GM12864 (cell line): ENCODE data around the gene ADARB1.

Experiments
- DNase-seq: peaks from one replicate; pipeline ENCODE4 v3.0.0-alpha.2; 2011; ENCODE audit warnings: low read depth
- H3K4me3 ChIP-seq: 2 replicates; pipeline ENCODE4 v1.5.1; 2011; ENCODE audit warnings: mild to moderate bottlenecking, low read depth, low read length, control low read depth
- TF ChIP-seq, protein P1 (sequence below): IDR thresholded peaks from 2 replicates; pipeline ENCODE4 v1.5.1; 2011; ENCODE audit warnings: low read depth, mild to moderate bottlenecking, moderate library complexity, low read length, control low read depth, inconsistent platforms; ENCODE audit errors: missing control alignments

ADARB1 gene

DNA sequence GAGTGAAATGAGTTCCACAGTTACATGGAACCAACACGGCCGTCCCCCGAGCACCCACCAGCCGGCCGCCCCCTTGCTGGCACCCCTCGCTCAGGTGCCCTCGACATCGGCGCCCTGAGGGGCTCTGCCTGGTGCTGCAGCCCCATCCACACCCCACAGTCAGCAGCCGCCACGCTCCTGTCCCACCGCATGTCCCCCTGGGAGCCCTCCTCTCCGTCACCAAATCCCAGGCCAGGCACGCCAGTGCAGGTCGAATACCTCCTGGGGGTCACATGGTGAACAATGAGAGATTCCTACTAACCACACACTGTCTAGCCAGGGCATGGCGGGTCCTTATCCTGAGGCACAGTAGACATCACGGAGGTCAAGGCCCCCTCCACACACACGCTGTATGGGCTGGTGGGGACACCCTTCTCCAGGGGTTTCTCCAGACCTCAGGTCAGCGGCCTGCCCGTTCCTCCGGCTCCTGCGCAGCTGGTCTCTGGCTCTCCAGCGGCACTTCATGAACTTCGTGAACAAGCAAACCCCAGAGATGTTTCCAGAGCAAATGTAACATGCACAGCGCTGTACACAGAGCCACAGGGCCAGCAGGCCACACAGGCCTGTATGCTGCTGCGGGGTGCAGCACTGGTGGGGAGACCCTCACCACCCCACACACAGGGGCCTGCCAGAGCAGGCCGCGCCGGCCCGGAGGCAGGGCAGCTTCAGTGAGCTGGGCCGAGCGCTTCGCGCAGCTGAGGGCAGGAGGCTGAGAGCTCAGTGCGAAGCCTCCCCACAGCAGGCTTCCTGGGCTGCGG lies 191.5 kb downstream of the ADARB1 start:
- no peak overlapping the region for H3K4me3 ChIP-seq
- DNase-seq = no peak
- TF ChIP-seq, protein P1, sequence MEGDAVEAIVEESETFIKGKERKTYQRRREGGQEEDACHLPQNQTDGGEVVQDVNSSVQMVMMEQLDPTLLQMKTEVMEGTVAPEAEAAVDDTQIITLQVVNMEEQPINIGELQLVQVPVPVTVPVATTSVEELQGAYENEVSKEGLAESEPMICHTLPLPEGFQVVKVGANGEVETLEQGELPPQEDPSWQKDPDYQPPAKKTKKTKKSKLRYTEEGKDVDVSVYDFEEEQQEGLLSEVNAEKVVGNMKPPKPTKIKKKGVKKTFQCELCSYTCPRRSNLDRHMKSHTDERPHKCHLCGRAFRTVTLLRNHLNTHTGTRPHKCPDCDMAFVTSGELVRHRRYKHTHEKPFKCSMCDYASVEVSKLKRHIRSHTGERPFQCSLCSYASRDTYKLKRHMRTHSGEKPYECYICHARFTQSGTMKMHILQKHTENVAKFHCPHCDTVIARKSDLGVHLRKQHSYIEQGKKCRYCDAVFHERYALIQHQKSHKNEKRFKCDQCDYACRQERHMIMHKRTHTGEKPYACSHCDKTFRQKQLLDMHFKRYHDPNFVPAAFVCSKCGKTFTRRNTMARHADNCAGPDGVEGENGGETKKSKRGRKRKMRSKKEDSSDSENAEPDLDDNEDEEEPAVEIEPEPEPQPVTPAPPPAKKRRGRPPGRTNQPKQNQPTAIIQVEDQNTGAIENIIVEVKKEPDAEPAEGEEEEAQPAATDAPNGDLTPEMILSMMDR = no peak

DNA sequence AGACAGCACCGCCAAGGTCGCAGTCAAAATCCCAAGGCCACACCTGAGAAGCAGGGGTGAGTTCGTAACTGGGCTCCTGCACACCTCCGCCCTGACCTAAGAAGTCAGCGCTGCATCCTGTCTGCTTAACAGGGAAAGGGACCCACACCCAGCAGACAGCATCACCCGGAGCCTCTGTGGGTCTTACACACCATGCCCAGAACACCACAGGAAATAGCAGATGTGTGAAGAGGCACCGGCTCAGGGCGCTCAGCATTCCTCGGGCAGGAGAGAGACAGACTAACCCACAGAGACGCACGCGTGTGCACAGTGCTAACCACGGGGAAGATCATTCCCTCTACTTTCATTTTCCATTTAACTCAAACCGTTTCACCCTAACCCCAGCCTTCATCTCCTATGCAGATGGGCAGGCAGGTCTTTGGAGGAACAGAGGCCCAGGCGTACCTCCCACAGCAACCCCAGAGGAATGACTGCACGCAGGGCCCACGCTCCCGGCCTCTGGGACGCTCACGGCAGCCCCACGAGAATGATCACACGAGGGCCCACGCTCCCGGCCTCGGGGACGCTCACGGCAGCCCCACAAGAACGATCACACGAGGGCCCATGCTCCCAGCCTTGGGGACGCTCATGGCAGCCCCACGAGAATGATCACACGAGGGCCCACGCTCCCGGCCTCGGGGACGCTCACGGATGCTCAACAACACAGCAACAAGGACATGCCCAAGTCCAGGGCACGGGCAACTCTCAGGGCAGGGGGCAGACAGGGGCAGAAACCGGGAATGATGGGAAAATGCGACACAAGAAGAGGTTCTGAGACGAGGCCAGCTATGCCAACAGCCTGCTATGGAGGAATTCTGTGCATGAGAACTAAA lies 192.4 kb downstream of the ADARB1 start:
- no peak for DNase-seq
- H3K4me3 ChIP-seq = no peak overlapping the region
- TF ChIP-seq, protein P1 = no peak

DNA sequence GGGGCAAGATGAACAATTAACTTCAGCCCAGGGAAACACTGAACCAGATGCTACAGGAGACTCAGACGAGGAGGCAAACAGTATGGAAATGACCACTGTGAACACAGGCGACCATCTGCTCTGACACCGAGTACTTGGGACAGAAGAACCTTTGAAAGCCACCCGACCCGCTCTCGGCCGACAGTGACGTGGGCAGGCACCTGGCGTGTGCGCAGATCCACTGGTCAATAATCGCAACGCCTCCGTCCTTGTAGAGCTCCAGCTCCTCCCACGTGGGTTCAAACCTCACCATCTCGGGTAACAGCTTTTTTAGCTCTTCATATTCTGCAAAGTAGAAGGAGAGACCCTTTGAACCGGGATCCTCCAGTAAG lies 193.0 kb downstream of the ADARB1 start:
- TF ChIP-seq, protein P1 = no peak
- no peak overlapping the region for H3K4me3 ChIP-seq
- no peak for DNase-seq

DNA sequence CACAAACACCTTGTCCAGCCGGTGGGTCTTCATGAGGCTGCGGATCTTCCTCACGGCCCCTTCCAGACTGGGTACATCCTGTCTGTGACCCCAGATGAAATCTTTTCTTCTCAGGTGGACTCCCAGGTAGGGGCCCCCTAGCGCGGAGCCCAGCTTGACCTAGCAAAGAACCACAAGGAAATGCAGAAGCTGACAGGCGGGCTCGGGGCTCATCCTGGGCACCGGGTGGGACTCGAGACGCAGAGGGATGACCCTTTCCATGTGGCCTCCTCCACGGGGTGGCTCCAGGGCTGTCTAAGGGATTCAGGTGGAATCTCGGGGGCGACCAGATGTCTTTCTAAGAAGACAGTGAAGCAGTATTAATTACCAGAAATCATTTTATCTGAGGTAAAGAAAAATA lies 195.5 kb downstream of the ADARB1 start:
- DNase-seq = no peak
- H3K4me3 ChIP-seq = no peak overlapping the region
- TF ChIP-seq, protein P1 = no peak

DNA sequence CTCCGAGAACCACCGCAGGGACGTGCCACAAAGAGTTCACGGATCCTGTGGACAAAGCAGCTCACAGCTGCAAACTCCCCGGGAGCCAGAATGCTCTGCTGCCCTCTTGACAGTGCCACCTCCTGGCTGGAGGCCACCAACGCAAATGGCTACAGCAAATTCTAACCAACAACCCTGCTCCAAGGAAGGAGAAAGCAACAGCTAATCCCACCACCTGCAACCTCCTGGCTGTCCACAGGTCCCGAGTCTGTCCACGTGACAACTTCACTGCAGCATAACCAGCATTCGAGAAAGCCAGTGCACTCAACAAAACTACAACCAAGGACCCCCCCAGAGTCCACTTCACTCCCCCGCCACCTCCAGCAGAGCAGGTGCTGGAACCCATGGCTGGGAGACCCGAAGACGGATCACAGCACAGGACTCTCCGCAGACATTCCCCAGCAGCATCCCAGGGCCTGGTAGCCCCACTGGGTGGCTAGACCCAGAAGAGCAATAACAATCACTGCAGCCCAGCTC lies 196.0 kb downstream of the ADARB1 start:
- no peak for DNase-seq

More for the DNA sequence above, 196.0 kb downstream of the ADARB1 start:
- TF ChIP-seq, protein P1 = no peak
- H3K4me3 ChIP-seq = no peak overlapping the region
